Keratinocyte (primary cell): ENCODE measurements around the gene FNDC3B.

Experiments
- CTCF ChIP-seq, 3 experiments: IDR thresholded peaks in 1 of 3; conservative IDR thresholded peaks in 1 of 3; optimal IDR thresholded peaks in 1 of 3; 2 replicates in 2 of 3; 3 replicates in 1 of 3; pipeline versions ENCODE3 to v1.5.1; 2011; ENCODE audit warnings: low read length in 3 of 3, mild to moderate bottlenecking in 3 of 3, moderate library complexity in 2 of 3, control low read depth in 1 of 3, inconsistent platforms in 1 of 3; ENCODE audit not compliant: insufficient read depth in 2 of 3; ENCODE audit errors: extremely low read depth in 1 of 3
- EZH2 ChIP-seq: IDR thresholded peaks from one replicate; pipeline ENCODE4 v1.6.1; 2012; ENCODE audit warnings: inconsistent platforms, mild to moderate bottlenecking, low read length, moderate library complexity

- no peak for TF ChIP-seq CTCF (optimal IDR thresholded peaks at IDR 0.05 in 1 of 3, IDR thresholded peaks at IDR 0.05 in 1 of 3, conservative IDR thresholded peaks at IDR 0.05 in 1 of 3; ENCODE audit: extremely low read depth in 1 of 3, insufficient read depth in 2 of 3, low read length in 3 of 3)
- TF ChIP-seq EZH2 = no peak
Observed at GRCh38 chr3:172076212-172076611, 36.8 kb downstream of the FNDC3B start.
